ENCODE data around the gene RGS6. TPM values are rescaled to one million over a fixed set of nuclear protein-coding genes. Genes with fewer than 3 reads are reported as not detected.

RGS6 gene
- total and polyA plus RNA-seq, 4 donors: 0.21 to 5.4 (median 0.45) TPM

- no peak overlapping the region for H3K9ac ChIP-seq (ENCODE audit: insufficient read depth in 1 of 2, low read length in 2 of 2)
- H3K4me1 ChIP-seq (ENCODE audit: control insufficient read depth in 5 of 5, insufficient read depth in 5 of 5, low read length in 5 of 5): peaks cover 0 to 12% (median 0%) of the 10 kb centered on the region in 5 donors
- no peaks in the 10 kb centered on the region for H3K27me3 ChIP-seq (ENCODE audit: control insufficient read depth in 3 of 3, insufficient read depth in 3 of 3, low read length in 2 of 3)
- H3K36me3 ChIP-seq (ENCODE audit: control insufficient read depth in 4 of 4, insufficient read depth in 4 of 4, low read length in 4 of 4): no peaks in the 10 kb centered on the region
- 48 to 63% methylated on average over 4 of the region's 4 CpGs for WGBS, 2 donors
- TF ChIP-seq, protein P1, sequence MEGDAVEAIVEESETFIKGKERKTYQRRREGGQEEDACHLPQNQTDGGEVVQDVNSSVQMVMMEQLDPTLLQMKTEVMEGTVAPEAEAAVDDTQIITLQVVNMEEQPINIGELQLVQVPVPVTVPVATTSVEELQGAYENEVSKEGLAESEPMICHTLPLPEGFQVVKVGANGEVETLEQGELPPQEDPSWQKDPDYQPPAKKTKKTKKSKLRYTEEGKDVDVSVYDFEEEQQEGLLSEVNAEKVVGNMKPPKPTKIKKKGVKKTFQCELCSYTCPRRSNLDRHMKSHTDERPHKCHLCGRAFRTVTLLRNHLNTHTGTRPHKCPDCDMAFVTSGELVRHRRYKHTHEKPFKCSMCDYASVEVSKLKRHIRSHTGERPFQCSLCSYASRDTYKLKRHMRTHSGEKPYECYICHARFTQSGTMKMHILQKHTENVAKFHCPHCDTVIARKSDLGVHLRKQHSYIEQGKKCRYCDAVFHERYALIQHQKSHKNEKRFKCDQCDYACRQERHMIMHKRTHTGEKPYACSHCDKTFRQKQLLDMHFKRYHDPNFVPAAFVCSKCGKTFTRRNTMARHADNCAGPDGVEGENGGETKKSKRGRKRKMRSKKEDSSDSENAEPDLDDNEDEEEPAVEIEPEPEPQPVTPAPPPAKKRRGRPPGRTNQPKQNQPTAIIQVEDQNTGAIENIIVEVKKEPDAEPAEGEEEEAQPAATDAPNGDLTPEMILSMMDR (IDR thresholded peaks at IDR 0.05; ENCODE audit: control extremely low read depth, extremely low read depth): no peak
- H3K9me3 ChIP-seq (ENCODE audit: control insufficient read depth in 4 of 4, insufficient read depth in 3 of 4, low read length in 3 of 4): no peaks in the 10 kb centered on the region
- DNase-seq (peak in 2 of 3 donors; percentile 18 to 25), ATAC-seq (ENCODE audit: insufficient read depth, low FRiP score) (no peak)
- no peak overlapping the region for H3K27ac ChIP-seq (ENCODE audit: low read depth in 1 of 2, low read length in 1 of 2)
- H3K4me3 ChIP-seq: no peak overlapping the region
These were observed 468.9 kb downstream of the RGS6 start for GRCh38 chr14:72401101-72401625.

DNA sequence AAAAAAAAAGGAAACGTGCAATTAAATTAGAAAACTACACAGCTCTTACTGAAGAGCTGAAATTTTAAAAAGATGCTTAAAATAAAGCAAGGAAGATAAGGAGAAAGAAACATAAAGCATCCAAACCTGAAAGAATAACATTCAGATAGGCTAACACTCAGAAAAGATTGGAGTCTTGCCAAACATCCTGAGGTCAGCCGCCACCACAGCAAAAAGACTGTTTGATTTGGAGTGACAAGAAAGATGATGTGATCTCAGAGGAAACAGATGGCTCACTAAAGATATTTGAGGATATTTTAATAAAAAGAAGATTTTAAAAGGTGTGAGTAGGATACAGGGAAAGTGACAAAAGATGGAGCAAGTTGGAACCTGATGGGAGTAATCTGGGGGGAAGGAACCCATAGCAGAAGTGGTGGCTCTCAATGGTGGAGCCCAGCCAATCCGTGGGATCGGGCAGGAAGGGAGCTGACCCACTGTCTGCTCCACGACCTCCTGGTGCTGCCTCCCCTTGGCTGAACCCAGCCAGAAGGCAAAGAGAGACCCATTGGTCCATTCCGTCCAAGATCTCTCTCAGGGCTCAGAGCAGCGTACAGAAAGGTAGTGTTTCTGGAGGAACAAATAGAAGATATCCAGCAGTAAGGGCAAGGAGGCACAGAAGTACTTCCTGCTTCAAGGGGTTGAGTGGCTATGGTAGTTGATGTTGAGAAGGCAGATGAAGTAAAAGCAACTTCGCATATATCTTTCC is 469.6 kb downstream of the RGS6 start:
- DNase-seq: peak in 2 of 3 donors; percentile 41 to 58
- no peak overlapping the region for H3K9ac ChIP-seq (ENCODE audit: insufficient read depth in 1 of 2, low read length in 2 of 2)
- H3K4me3 ChIP-seq: no peak overlapping the region
- no peaks in the 10 kb centered on the region for H3K36me3 ChIP-seq (ENCODE audit: control insufficient read depth in 4 of 4, insufficient read depth in 4 of 4, low read length in 4 of 4)
- no peak overlapping the region for H3K27ac ChIP-seq (ENCODE audit: low read depth in 1 of 2, low read length in 1 of 2)
- H3K9me3 ChIP-seq (ENCODE audit: control insufficient read depth in 4 of 4, insufficient read depth in 3 of 4, low read length in 3 of 4): no peaks in the 10 kb centered on the region
- ATAC-seq (ENCODE audit: insufficient read depth, low FRiP score): no peak
- TF ChIP-seq, protein P1 (IDR thresholded peaks at IDR 0.05; ENCODE audit: control extremely low read depth, extremely low read depth): no peak
- peaks cover 0 to 12% (median 0%) of the 10 kb centered on the region in 5 donors for H3K4me1 ChIP-seq (ENCODE audit: control insufficient read depth in 5 of 5, insufficient read depth in 5 of 5, low read length in 5 of 5)
- no peaks in the 10 kb centered on the region for H3K27me3 ChIP-seq (ENCODE audit: control insufficient read depth in 3 of 3, insufficient read depth in 3 of 3, low read length in 2 of 3)
- 19 to 31% methylated on average over 8 of the region's 8 CpGs for WGBS, 2 donors

GRCh38 chr14:72402377-72402772 is 470.1 kb downstream of the RGS6 start:
- H3K9ac ChIP-seq (ENCODE audit: insufficient read depth in 1 of 2, low read length in 2 of 2): no peak overlapping the region
- H3K27me3 ChIP-seq (ENCODE audit: control insufficient read depth in 3 of 3, insufficient read depth in 3 of 3, low read length in 2 of 3): no peaks in the 10 kb centered on the region
- peaks cover 0 to 12% (median 0%) of the 10 kb centered on the region in 5 donors for H3K4me1 ChIP-seq (ENCODE audit: control insufficient read depth in 5 of 5, insufficient read depth in 5 of 5, low read length in 5 of 5)
- H3K4me3 ChIP-seq: no peak overlapping the region
- H3K27ac ChIP-seq (ENCODE audit: low read depth in 1 of 2, low read length in 1 of 2): no peak overlapping the region
- 50 to 66% methylated on average over 3 of the region's 3 CpGs for WGBS, 2 donors
- TF ChIP-seq, protein P1 (IDR thresholded peaks at IDR 0.05; ENCODE audit: control extremely low read depth, extremely low read depth): no peak
- ATAC-seq (ENCODE audit: insufficient read depth, low FRiP score) (no peak), DNase-seq (no peak)
- H3K9me3 ChIP-seq (ENCODE audit: control insufficient read depth in 4 of 4, insufficient read depth in 3 of 4, low read length in 3 of 4): no peaks in the 10 kb centered on the region
- no peaks in the 10 kb centered on the region for H3K36me3 ChIP-seq (ENCODE audit: control insufficient read depth in 4 of 4, insufficient read depth in 4 of 4, low read length in 4 of 4)

Measured in lung (tissue), 12 donors.